CD4-positive, alpha-beta T cell treated with Interferon gamma for 1 hour (primary cell): ENCODE results near the gene VPS18.
A peak's percentile ranks its signal among the peaks of the same experiment; 100 is the strongest.

Source experiments
- DNase-seq: peaks from one replicate; pipeline ENCODE4 v3.0.0-alpha.2; 2020

The VPS18 gene

GRCh38 chr15:40938536-40938870, 44.3 kb downstream of the VPS18 start:
- DNase-seq = no peak

GRCh38 chr15:40940296-40940801, 46.1 kb downstream of the VPS18 start:
- DNase-seq = no peak

GRCh38 chr15:40941068-40941527, 46.8 kb downstream of the VPS18 start:
- DNase-seq = no peak

GRCh38 chr15:40941528-40942336, 47.5 kb downstream of the VPS18 start:
- DNase-seq = peak; percentile 71

GRCh38 chr15:40942337-40942854, 48.1 kb downstream of the VPS18 start:
- no peak for DNase-seq

GRCh38 chr15:40942878-40943277, 48.6 kb downstream of the VPS18 start:
- no peak for DNase-seq

GRCh38 chr15:40943764-40944365, 49.6 kb downstream of the VPS18 start:
- DNase-seq = no peak

- no peak for DNase-seq
Observed at GRCh38 chr15:40944510-40945296, 50.5 kb downstream of the VPS18 start.

- DNase-seq = no peak
Observed at GRCh38 chr15:40948706-40949473, 54.6 kb downstream of the VPS18 start.

- DNase-seq = no peak
Observed at GRCh38 chr15:40949756-40950207, 55.5 kb downstream of the VPS18 start.

- DNase-seq = no peak
Observed at GRCh38 chr15:40951764-40952163, 57.5 kb downstream of the VPS18 start.

GRCh38 chr15:40952301-40952900, 58.2 kb downstream of the VPS18 start:
- DNase-seq = no peak

- DNase-seq = peak; percentile 95
Observed at GRCh38 chr15:40952901-40953712, 58.9 kb downstream of the VPS18 start, which contains the start of gene CHAC1. Gene CHAC1, plus strand, starts transcription at chr15:40953471. Its CDS starts 113 bp downstream, at chr15:40953584.
